HG02938 (cell line): ENCODE data around the gene SSX4.
"Not testable (repeated sequence)": the region's sequence is repeated elsewhere in the genome, so short reads cannot be mapped to it uniquely, and the experiment has no call there.

Experiments used
- ATAC-seq: cut with Tn5 transposase; IDR thresholded peaks from one replicate; pipeline ENCODE4 v1.9.1; 2021; ENCODE audit warnings: mild to moderate bottlenecking, moderate library complexity; ENCODE audit not compliant: unreplicated experiment

Gene SSX4

GRCh38 chrX:48383239-48383638 lies at the start of gene SSX4:
TSS of gene SSX4 (plus strand) at chrX:48383539. CDS start at chrX:48384054, 515 bp downstream.
- ATAC-seq: not testable (repeated sequence)

- not testable (repeated sequence) for ATAC-seq
Observed at GRCh38 chrX:48346059-48346458, 37.3 kb upstream of the SSX4 start.

GRCh38 chrX:48356315-48357094 lies 26.8 kb upstream of the SSX4 start, which contains the start of gene SSX3:
TSS of gene SSX3 (minus strand) at chrX:48356703. CDS start at chrX:48355249, 1,454 bp downstream.
- not testable (repeated sequence) for ATAC-seq

- ATAC-seq: no peak
Observed at GRCh38 chrX:48357681-48358080, 25.7 kb upstream of the SSX4 start.

- not testable (repeated sequence) for ATAC-seq
Observed at GRCh38 chrX:48359281-48359680, 24.1 kb upstream of the SSX4 start.

GRCh38 chrX:48367717-48368408 lies 15.5 kb upstream of the SSX4 start:
- not testable (repeated sequence) for ATAC-seq

- not testable (repeated sequence) for ATAC-seq
Observed at GRCh38 chrX:48370408-48370807, 12.9 kb upstream of the SSX4 start.

GRCh38 chrX:48396931-48397330 lies 13.6 kb downstream of the SSX4 start:
- ATAC-seq: not testable (repeated sequence)

GRCh38 chrX:48397825-48398224 lies 14.5 kb downstream of the SSX4 start:
- not testable (repeated sequence) for ATAC-seq

GRCh38 chrX:48411860-48412259 lies 28.5 kb downstream of the SSX4 start, which contains the start of gene SSX4B:
TSS of gene SSX4B (minus strand) at chrX:48411960. CDS start at chrX:48411372, 588 bp downstream.
- ATAC-seq: not testable (repeated sequence)

- ATAC-seq: not testable (repeated sequence)
Observed at GRCh38 chrX:48427027-48427716, 43.8 kb downstream of the SSX4 start.

- not testable (repeated sequence) for ATAC-seq
Observed at GRCh38 chrX:48429606-48430005, 46.3 kb downstream of the SSX4 start.

- not testable (repeated sequence) for ATAC-seq
Observed at GRCh38 chrX:48430166-48430565, 46.8 kb downstream of the SSX4 start.

- not testable (repeated sequence) for ATAC-seq
Observed at GRCh38 chrX:48433713-48434112, 50.4 kb downstream of the SSX4 start.
